GM23338 (cell line): ENCODE data around the gene SMAP2. TPM values are rescaled to one million over a fixed set of nuclear protein-coding genes. Genes with fewer than 3 reads are reported as not detected.
A peak's percentile ranks its signal among the peaks of the same experiment; 100 is the strongest.

Source experiments
- ATAC-seq: fragments of 200-7000 bp; cut with Tn5 transposase; 3 replicates; pipeline ENCODE4 v1.9.1; 2020
- DNase-seq: peaks from one replicate; pipeline ENCODE4 v3.0.0-alpha.2; 2015; ENCODE audit warnings: low spot score
- H2AFZ ChIP-seq: fragments of 200-600 bp; sonication (generic); 2 replicates; pipeline ENCODE4 v1.8.0; 2016; ENCODE audit warnings: antibody characterized with exemption, mild to moderate bottlenecking, moderate library complexity
- H3F3A ChIP-seq: fragments of 200-600 bp; sonication (generic); replicated peaks from 2 replicates; pipeline ENCODE4 v1.8.0; 2017; ENCODE audit warnings: antibody characterized with exemption, mixed run types, low read depth
- H3K27ac ChIP-seq: fragments of 200-600 bp; sonication (generic); 2 replicates; pipeline ENCODE4 v1.6.1; 2016; ENCODE audit warnings: low read depth
- H3K27me3 ChIP-seq: fragments of 200-600 bp; sonication (generic); 2 replicates; pipeline ENCODE4 v1.8.0; 2016; ENCODE audit warnings: mild to moderate bottlenecking, mixed run types, moderate library complexity; ENCODE audit not compliant: insufficient read depth
- H3K36me3 ChIP-seq: fragments of 200-600 bp; sonication (generic); 2 replicates; pipeline ENCODE4 v1.8.0; 2016; ENCODE audit warnings: mild to moderate bottlenecking; ENCODE audit not compliant: insufficient read depth
- H3K4me1 ChIP-seq: fragments of 200-600 bp; sonication (generic); 2 replicates; pipeline ENCODE4 v1.8.0; 2016; ENCODE audit warnings: mild to moderate bottlenecking, moderate library complexity; ENCODE audit not compliant: insufficient read depth
- H3K4me2 ChIP-seq: fragments of 200-600 bp; sonication (generic); 2 replicates; pipeline ENCODE4 v1.7.1; 2017; ENCODE audit warnings: mixed run types
- H3K4me3 ChIP-seq: fragments of 200-600 bp; sonication (generic); 2 replicates; pipeline ENCODE4 v1.6.1; 2016; ENCODE audit warnings: mixed run types
- H3K79me2 ChIP-seq: fragments of 200-600 bp; sonication (generic); replicated peaks from 2 replicates; pipeline ENCODE4 v1.8.0; 2017; ENCODE audit warnings: mild to moderate bottlenecking; ENCODE audit not compliant: insufficient read depth
- H3K9me2 ChIP-seq: fragments of 200-600 bp; sonication (generic); 2 replicates; pipeline ENCODE4 v1.8.0; 2017; ENCODE audit not compliant: insufficient read depth
- H4K20me1 ChIP-seq: fragments of 200-600 bp; sonication (generic); replicated peaks from 2 replicates; pipeline ENCODE4 v1.8.0; 2017; ENCODE audit warnings: mild to moderate bottlenecking; ENCODE audit not compliant: insufficient read depth
- H3K27ac Mint-ChIP-seq: 2 replicates; pipeline ENCODE4 v1.8.0; 2020; ENCODE audit warnings: inconsistent platforms, mild to moderate bottlenecking, moderate library complexity, mixed read lengths
- H3K27me3 Mint-ChIP-seq: 3 replicates; pipeline ENCODE4 v1.8.0; 2022; ENCODE audit warnings: low read depth, mild to moderate bottlenecking, moderate library complexity, mixed read lengths, inconsistent platforms; ENCODE audit not compliant: insufficient read depth, poor library complexity
- H3K36me3 Mint-ChIP-seq: 3 replicates; pipeline ENCODE4 v1.8.0; 2021; ENCODE audit warnings: low read depth, mild to moderate bottlenecking, inconsistent platforms, moderate library complexity, mixed read lengths
- H3K4me1 Mint-ChIP-seq: 3 replicates; pipeline ENCODE4 v1.8.0; 2020; ENCODE audit warnings: mild to moderate bottlenecking, inconsistent platforms, mixed read lengths
- H3K4me3 Mint-ChIP-seq: 3 replicates; pipeline ENCODE4 v1.8.0; 2021; ENCODE audit warnings: moderate library complexity, mild to moderate bottlenecking, inconsistent platforms, mixed read lengths
- H3K9me3 Mint-ChIP-seq: 3 replicates; pipeline ENCODE4 v1.8.0; 2020; ENCODE audit warnings: moderate library complexity, mild to moderate bottlenecking, inconsistent platforms, mixed read lengths
- CREB1 ChIP-seq: fragments of 250-450 bp; sonication (Bioruptor Pico); IDR thresholded peaks from 2 replicates; pipeline ENCODE4 v1.5.0; 2020; ENCODE audit warnings: low read depth, mild to moderate bottlenecking, moderate library complexity
- EZH2phosphoT487 ChIP-seq: fragments of 200-600 bp; sonication (generic); IDR thresholded peaks from one replicate; pipeline ENCODE4 v1.8.1; 2018; ENCODE audit warnings: antibody characterized with exemption; ENCODE audit not compliant: unreplicated experiment
- JUNB ChIP-seq: IDR thresholded peaks from one replicate; pipeline ENCODE4 v1.6.1; 2016; ENCODE audit warnings: antibody characterized with exemption; ENCODE audit not compliant: unreplicated experiment
- NANOG ChIP-seq: IDR thresholded peaks from 2 replicates; pipeline ENCODE4 v1.6.1; 2016; ENCODE audit warnings: antibody characterized with exemption, borderline replicate concordance
- POLR2AphosphoS5 ChIP-seq: IDR thresholded peaks from 2 replicates; pipeline ENCODE4 v1.6.1; 2016; ENCODE audit warnings: antibody characterized with exemption, low read depth
- STAT1 ChIP-seq: IDR thresholded peaks from one replicate; pipeline ENCODE4 v1.6.1; 2016; ENCODE audit warnings: antibody characterized with exemption; ENCODE audit not compliant: unreplicated experiment
- ZNF331 ChIP-seq: fragments of 250-450 bp; sonication (Bioruptor Pico); IDR thresholded peaks from 2 replicates; pipeline ENCODE4 v1.5.0; 2020; ENCODE audit warnings: low read depth, mild to moderate bottlenecking, moderate library complexity
- polyA plus RNA-seq: library from polyadenylated mRNA; unstranded; fragments of >200 nt; fragmentation: Nextera tagmentation; extraction: Ambion mirVana; gene quantifications from 2 replicates; pipeline ENCODE4 v1.2.1, GENCODE V29; 2016
- total RNA-seq: library from RNA; depleted of rRNA; stranded (reverse); fragments of >200 nt; shearing (Covaris generic); gene quantifications from 2 replicates; pipeline ENCODE4 v1.2.3, GENCODE V29; 2014
- TF ChIP-seq, protein P1 (sequence below): fragments of 250-450 bp; sonication (Bioruptor Pico); IDR thresholded peaks from 2 replicates; pipeline ENCODE4 v1.5.0; 2020; ENCODE audit warnings: mild to moderate bottlenecking, moderate library complexity

The SMAP2 gene
- total and polyA plus RNA-seq, 2 experiments from 2014 or later: 2.9 to 4.8 TPM

DNA sequence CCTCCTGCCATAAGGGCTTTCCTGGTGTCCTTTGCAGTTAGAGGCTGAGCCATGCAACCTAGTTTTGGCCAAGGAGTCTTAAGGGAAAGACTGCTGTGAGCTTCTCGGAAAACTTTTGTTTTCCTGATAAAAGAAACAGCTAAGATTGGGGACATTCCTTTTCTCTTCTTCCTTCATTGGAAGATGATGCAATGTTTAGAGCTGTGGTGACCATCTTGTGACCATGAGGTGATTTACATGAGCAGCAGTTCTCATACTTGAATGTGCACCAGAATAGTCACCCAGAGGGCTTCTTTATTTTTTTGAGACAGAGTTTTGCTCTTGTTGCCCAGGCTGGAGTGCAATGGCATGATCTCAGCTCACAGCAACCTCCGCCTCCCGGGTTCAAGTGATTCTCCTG is 20.4 kb upstream of the SMAP2 start:
- Mint-ChIP-seq H3K27me3 (peaks cover 5% of the 10 kb centered on the region), H3K36me3 (no peaks in the 10 kb centered on the region), H3K9me3 (peaks cover 14% of the 10 kb centered on the region; the same call in 2 of the 3 replicates), H3K4me1 (no peaks in the 10 kb centered on the region), H3K4me3 (no peak overlapping the region), H3K27ac (no peak overlapping the region)
- no peak overlapping the region for H3K4me2 ChIP-seq
- no peaks in the 10 kb centered on the region for H4K20me1 ChIP-seq
- no peak overlapping the region for H3K27ac ChIP-seq
- no peak overlapping the region for H3K4me3 ChIP-seq
- H3K36me3 ChIP-seq: no peaks in the 10 kb centered on the region
- DNase-seq: no peak
- no peaks in the 10 kb centered on the region for H3K27me3 ChIP-seq
- H2AFZ ChIP-seq: 0 out of 2 replicates have a peak overlapping the region, but pooled peaks have one; percentile 52
- H3K79me2 ChIP-seq: no peaks in the 10 kb centered on the region
- H3K4me1 ChIP-seq: no peaks in the 10 kb centered on the region
- ATAC-seq: no peak
- H3K9me2 ChIP-seq: no peaks in the 10 kb centered on the region; the same call in 1 of the 2 replicates
- no peak for TF ChIP-seq EZH2phosphoT487
- TF ChIP-seq CREB1 (CRISPR knock-in tag): no peak
- TF ChIP-seq, protein P1, sequence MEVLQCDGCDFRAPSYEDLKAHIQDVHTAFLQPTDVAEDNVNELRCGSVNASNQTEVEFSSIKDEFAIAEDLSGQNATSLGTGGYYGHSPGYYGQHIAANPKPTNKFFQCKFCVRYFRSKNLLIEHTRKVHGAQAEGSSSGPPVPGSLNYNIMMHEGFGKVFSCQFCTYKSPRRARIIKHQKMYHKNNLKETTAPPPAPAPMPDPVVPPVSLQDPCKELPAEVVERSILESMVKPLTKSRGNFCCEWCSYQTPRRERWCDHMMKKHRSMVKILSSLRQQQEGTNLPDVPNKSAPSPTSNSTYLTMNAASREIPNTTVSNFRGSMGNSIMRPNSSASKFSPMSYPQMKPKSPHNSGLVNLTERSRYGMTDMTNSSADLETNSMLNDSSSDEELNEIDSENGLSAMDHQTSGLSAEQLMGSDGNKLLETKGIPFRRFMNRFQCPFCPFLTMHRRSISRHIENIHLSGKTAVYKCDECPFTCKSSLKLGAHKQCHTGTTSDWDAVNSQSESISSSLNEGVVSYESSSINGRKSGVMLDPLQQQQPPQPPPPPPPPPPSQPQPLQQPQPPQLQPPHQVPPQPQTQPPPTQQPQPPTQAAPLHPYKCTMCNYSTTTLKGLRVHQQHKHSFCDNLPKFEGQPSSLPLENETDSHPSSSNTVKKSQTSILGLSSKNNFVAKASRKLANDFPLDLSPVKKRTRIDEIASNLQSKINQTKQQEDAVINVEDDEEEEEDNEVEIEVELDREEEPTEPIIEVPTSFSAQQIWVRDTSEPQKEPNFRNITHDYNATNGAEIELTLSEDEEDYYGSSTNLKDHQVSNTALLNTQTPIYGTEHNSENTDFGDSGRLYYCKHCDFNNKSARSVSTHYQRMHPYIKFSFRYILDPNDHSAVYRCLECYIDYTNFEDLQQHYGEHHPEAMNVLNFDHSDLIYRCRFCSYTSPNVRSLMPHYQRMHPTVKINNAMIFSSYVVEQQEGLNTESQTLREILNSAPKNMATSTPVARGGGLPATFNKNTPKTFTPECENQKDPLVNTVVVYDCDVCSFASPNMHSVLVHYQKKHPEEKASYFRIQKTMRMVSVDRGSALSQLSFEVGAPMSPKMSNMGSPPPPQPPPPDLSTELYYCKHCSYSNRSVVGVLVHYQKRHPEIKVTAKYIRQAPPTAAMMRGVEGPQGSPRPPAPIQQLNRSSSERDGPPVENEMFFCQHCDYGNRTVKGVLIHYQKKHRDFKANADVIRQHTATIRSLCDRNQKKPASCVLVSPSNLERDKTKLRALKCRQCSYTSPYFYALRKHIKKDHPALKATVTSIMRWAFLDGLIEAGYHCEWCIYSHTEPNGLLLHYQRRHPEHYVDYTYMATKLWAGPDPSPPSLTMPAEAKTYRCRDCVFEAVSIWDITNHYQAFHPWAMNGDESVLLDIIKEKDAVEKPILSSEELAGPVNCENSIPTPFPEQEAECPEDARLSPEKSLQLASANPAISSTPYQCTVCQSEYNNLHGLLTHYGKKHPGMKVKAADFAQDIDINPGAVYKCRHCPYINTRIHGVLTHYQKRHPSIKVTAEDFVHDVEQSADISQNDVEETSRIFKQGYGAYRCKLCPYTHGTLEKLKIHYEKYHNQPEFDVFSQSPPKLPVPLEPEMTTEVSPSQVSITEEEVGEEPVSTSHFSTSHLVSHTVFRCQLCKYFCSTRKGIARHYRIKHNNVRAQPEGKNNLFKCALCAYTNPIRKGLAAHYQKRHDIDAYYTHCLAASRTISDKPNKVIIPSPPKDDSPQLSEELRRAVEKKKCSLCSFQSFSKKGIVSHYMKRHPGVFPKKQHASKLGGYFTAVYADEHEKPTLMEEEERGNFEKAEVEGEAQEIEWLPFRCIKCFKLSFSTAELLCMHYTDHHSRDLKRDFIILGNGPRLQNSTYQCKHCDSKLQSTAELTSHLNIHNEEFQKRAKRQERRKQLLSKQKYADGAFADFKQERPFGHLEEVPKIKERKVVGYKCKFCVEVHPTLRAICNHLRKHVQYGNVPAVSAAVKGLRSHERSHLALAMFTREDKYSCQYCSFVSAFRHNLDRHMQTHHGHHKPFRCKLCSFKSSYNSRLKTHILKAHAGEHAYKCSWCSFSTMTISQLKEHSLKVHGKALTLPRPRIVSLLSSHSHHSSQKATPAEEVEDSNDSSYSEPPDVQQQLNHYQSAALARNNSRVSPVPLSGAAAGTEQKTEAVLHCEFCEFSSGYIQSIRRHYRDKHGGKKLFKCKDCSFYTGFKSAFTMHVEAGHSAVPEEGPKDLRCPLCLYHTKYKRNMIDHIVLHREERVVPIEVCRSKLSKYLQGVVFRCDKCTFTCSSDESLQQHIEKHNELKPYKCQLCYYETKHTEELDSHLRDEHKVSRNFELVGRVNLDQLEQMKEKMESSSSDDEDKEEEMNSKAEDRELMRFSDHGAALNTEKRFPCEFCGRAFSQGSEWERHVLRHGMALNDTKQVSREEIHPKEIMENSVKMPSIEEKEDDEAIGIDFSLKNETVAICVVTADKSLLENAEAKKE (CRISPR knock-in tag): no peak
- no peak for TF ChIP-seq ZNF331 (CRISPR knock-in tag)
- TF ChIP-seq JUNB: no peak
- TF ChIP-seq POLR2AphosphoS5: no peak
- no peak for TF ChIP-seq STAT1
- no peaks in the 10 kb centered on the region for H3F3A ChIP-seq

DNA sequence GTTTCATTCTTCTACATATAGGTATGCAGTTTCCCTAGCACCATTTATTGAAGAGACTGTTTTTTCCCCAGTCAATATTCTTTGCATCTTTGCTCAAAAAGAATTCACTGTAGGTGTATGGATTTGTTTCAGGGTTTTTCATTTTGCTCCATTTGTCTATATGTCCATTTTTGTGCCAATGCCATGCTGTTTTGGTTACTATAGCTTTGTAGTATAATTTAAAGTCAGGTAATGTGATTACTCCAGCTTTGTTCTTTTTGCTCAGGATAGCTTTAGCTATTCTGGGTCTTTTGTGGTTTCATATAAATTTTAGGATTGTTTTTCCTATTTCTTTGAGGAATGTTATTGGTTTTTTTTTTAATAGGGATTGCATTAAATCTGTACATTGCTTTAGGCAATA is 15.9 kb upstream of the SMAP2 start:
- Histone ChIP-seq H3K4me2 (no peak overlapping the region), H3K4me3 (no peak overlapping the region), H3K79me2 (no peaks in the 10 kb centered on the region), H2AFZ (no peak overlapping the region), H4K20me1 (no peaks in the 10 kb centered on the region), H3K27ac (no peak overlapping the region), H3K9me2 (no peaks in the 10 kb centered on the region), H3F3A (no peaks in the 10 kb centered on the region), H3K36me3 (no peaks in the 10 kb centered on the region), H3K4me1 (peaks cover 2% of the 10 kb centered on the region; the same call in 1 of the 2 replicates), H3K27me3 (no peaks in the 10 kb centered on the region)
- peaks cover 2% of the 10 kb centered on the region; the same call in 1 of the 3 replicates for H3K4me1 Mint-ChIP-seq
- H3K36me3 Mint-ChIP-seq: no peaks in the 10 kb centered on the region
- no peak for TF ChIP-seq NANOG
- H3K27me3 Mint-ChIP-seq: peaks cover 8% of the 10 kb centered on the region
- ATAC-seq: no peak
- H3K9me3 Mint-ChIP-seq: peaks cover 29% of the 10 kb centered on the region; the same call in 2 of the 3 replicates
- no peak for DNase-seq
- no peak overlapping the region for H3K27ac Mint-ChIP-seq
- no peak overlapping the region for H3K4me3 Mint-ChIP-seq
